HG03378 (cell line): ENCODE data around the gene WDTC1.

Source experiments
- ATAC-seq: cut with Tn5 transposase; IDR thresholded peaks from one replicate; pipeline ENCODE4 v1.9.1; 2021; ENCODE audit warnings: mild to moderate bottlenecking, moderate library complexity; ENCODE audit not compliant: unreplicated experiment

Gene WDTC1

DNA sequence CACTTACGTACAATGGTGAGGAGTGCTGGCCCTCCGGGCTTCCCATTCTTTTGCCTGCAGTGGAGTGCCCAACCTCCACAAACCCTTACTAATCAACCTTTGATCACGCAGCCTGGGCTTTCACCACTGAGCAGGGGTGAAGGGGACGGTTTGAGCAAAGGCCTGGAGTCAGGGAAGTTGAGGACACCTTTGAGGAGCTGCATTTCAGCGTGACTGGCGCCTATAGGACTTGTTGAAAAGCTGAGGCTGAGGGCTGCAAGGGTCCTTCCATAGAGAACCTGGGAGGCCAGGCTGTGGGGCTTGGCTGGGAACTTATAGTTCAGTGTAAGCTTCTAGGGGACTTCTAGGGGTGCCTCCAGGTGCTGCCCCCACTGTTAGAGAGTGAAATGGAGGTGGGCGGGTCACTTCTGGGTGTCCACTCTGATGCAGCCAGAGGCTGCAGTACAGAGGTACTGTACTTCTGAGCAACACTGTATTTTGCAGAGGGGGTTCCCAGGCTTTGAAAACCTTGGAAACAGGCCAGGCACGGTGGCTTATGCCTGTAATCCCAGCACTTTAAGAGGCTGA, 117.2 kb downstream of the WDTC1 start:
- no peak for ATAC-seq

DNA sequence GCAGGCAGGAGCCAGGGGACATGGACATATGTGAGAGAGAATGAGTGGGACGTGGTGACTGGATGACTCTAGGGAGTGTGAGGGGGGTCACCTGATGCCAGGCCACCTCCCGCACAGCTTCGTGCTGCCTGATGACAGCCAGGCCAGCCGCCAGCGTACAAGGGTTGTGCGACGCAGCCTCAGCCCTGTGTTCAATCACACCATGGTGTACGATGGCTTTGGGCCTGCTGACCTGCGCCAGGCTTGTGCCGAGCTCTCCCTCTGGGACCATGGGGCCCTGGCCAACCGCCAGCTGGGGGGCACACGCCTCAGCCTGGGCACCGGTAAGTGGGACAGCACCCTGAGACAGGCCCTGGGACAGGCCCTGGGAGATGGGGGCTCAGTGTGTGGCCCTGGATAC, 118.7 kb downstream of the WDTC1 start:
- ATAC-seq = no peak

DNA sequence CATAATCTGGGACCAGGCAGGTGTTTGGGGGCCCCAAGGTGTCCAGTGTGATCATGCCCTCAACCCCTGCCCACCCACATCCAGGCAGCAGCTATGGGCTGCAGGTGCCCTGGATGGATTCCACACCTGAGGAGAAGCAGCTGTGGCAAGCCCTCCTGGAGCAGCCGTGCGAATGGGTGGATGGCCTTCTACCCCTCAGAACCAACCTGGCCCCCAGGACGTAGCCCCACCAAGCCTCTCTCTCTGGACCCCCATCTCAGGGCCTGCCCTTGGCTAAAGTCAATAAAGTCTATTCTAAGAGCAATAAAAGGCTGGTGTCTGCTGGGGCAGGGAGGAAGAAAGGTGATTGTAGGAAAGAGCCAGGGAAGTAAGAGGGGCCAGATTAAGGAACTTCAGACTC, 119.2 kb downstream of the WDTC1 start:
- no peak for ATAC-seq

DNA sequence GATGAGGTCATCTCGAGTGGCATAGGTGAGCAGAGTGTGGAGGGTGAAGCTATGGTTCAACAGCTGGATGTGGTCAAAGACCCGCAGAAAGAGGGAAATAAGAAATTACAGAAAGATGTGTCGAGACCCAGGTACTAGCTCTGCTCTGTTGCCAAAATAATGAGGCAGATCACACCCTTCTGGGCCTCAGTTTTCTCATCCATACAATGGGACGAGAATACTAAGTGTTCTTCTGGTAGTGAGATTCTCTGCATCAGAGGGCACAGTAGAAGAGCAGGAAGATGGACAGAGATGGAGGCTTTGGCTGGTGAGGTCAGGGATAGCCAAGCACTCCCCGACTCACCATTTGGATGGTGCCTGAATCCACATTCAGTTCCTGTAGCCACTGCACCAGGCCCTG, 121.3 kb downstream of the WDTC1 start:
- ATAC-seq = no peak

DNA sequence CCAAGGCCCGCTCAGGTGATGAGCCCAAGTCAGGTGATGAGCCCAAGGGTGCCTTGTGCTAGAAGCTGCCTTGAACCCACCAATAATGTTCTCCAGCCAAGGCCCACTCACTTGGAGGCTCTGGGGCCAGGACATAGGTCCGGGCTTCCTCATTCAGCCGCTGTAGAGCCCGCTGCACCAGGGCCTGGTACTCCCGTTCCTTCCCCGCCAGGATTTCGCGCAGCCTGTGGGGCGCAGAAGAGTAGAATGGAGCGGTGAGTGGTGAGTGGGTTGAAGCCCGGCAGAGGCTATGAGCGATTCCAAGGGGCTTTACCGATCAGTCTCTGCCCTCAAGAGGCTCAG, 121.8 kb downstream of the WDTC1 start:
- no peak for ATAC-seq

DNA sequence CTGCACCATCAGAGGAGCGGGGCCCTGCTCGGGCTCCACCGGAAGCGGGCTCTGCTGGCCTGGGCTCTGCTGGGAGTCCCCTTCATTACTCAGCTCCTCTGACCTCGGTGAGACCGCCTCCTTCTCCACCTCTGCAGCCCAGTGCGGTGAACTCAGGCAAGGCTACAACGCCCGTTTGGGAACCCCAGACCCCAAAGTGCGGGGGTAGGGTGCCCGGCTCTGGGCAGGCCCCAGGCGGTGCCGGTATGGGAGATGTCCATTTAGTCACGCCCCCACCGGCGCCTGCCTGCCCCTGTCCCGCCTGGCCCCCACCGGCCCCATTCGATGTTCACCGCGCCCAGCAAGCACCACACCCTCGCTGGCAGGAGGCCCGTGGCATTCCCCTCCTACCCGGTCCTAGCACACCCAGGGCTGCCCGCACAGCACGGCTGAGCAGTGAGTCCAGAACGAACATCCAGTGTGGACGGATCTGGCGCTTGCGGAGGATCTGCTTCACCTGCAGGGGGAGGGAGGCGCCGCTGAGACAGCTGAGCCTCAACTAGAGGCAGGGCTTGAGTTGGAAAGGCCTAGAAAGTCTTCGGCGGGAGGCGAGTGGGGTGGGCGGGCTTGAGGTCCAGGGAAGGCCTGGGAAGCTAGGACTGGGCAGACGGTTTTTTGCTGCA, 122.3 kb downstream of the WDTC1 start:
- no peak for ATAC-seq

DNA sequence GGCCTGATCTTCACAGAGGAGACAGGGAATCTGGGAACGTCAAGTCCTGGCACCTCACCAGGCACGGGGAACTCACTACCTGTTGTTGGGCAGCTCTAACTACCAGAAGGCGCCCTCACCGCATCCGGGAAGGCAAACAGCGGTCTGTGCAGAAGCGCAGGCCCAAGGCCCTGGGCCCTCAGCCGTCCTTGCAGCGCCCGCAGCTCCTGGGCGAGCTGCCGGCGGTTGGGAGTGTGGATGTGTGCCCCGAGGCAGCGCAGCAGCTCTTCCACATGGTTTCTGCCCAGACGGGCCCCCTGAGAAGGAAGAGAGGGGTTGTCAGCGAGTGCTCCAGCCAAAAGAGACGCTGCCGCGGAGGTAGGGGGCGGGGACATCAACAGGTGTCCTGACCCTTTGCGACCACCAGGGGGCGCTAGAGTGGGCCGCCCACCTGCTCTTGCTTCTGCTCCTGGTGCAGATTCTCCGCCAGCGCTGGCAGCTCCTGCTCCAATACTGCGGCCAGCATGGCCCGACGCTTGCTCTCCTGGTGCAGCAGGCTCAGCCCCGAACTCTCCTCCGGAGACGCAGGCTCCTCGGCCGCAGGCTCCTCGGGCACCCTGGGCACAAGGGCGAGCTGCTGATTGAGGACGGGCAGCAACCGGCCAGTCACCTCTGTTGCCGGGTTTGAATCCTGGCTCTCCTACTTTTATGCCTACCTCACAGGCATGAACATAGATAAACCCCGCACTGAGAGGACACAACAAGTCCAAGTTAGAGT, 123.0 kb downstream of the WDTC1 start:
- ATAC-seq = no peak
